Caco-2 (cell line): ENCODE measurements around the gene KLK7. TPM values are rescaled to one million over a fixed set of nuclear protein-coding genes. Genes with fewer than 3 reads are reported as not detected.

Experiments used
- BruUV-seq: library from RNA; stranded (reverse); fragments of 400-500 nt; replicated peaks from 2 replicates; lab custom pipeline; 2021; lab: Mats Ljungman, UMichigan
- CTCF ChIA-PET: fragments of 300-600 bp; sonication (Branson Sonifier 250); formaldehyde crosslinking; loops from one replicate; lab custom pipeline; 2022; ENCODE audit warnings: antibody characterized with exemption; lab: Charles Lee
- POLR2A ChIA-PET: fragments of 300-600 bp; sonication (Branson Sonifier 250); formaldehyde crosslinking; loops from one replicate; lab custom pipeline; 2022; ENCODE audit warnings: antibody characterized with exemption; lab: Charles Lee
- DNase-seq, 2 experiments: peaks; one replicate each; pipeline versions ENCODE4 v3.0.0 to v3.0.0-alpha.2; 2020 to 2022
- H3K27me3 ChIP-seq: replicated peaks from 2 replicates; pipeline ENCODE4 v1.6.0; 2011; ENCODE audit warnings: low read length; ENCODE audit not compliant: control insufficient read depth, insufficient read depth
- H3K36me3 ChIP-seq: 2 replicates; pipeline ENCODE4 v1.5.1; 2011; ENCODE audit warnings: low read length; ENCODE audit not compliant: control insufficient read depth, insufficient read depth
- H3K4me1 ChIP-seq: fragments of 250-450 bp; sonication (Bioruptor Pico); 2 replicates; pipeline ENCODE4 v1.5.1; 2020; ENCODE audit warnings: mild to moderate bottlenecking
- H3K4me3 ChIP-seq: 2 replicates; pipeline ENCODE4 v1.5.1; 2011; ENCODE audit warnings: low read depth, mild to moderate bottlenecking, control low read depth, low read length
- H3K9me3 ChIP-seq: fragments of 250-450 bp; sonication (Bioruptor Pico); 2 replicates; pipeline ENCODE4 v1.5.1; 2020; ENCODE audit warnings: mild to moderate bottlenecking, moderate library complexity
- H3K27ac Mint-ChIP-seq: one replicate; pipeline ENCODE4 v1.8.0; 2022; ENCODE audit warnings: mixed read lengths; ENCODE audit not compliant: unreplicated experiment
- H3K27me3 Mint-ChIP-seq: one replicate; pipeline ENCODE4 v1.8.0; 2022; ENCODE audit warnings: mixed read lengths; ENCODE audit not compliant: insufficient read depth, unreplicated experiment
- H3K36me3 Mint-ChIP-seq: one replicate; pipeline ENCODE4 v1.8.0; 2022; ENCODE audit warnings: mild to moderate bottlenecking, mixed read lengths; ENCODE audit not compliant: insufficient read depth, unreplicated experiment
- H3K4me1 Mint-ChIP-seq: one replicate; pipeline ENCODE4 v1.8.0; 2022; ENCODE audit warnings: low read depth, mixed read lengths; ENCODE audit not compliant: unreplicated experiment
- H3K4me3 Mint-ChIP-seq: one replicate; pipeline ENCODE4 v1.8.0; 2022; ENCODE audit warnings: mild to moderate bottlenecking, moderate library complexity, mixed read lengths; ENCODE audit not compliant: unreplicated experiment
- H3K9me3 Mint-ChIP-seq: one replicate; pipeline ENCODE4 v1.8.0; 2022; ENCODE audit warnings: mixed read lengths; ENCODE audit not compliant: unreplicated experiment
- intact Hi-C: fragments of 100-400 bp; cut with micrococcal nuclease; formaldehyde crosslinking; loops from one replicate; pipeline ENCODE4 v1.10.0; 2022; ENCODE audit not compliant: unreplicated experiment
- total RNA-seq: library from RNA; stranded (reverse); gene quantifications from 2 replicates; pipeline ENCODE4 v1.2.3, GENCODE V29; 2022
- TF ChIP-seq, protein P1 (sequence below), 2 experiments: fragments of 200-600 bp in 1 of 2; IDR thresholded peaks; 1 replicate in 1 of 2; 2 replicates in 1 of 2; pipeline versions ENCODE4 v1.5.1 to v1.8.0; 2011 to 2022; ENCODE audit warnings: antibody characterized with exemption in 1 of 2, control low read depth in 1 of 2, inconsistent platforms in 1 of 2, low read depth in 1 of 2, low read length in 1 of 2, mild to moderate bottlenecking in 1 of 2, moderate library complexity in 1 of 2; ENCODE audit not compliant: insufficient read depth in 1 of 2, severe bottlenecking in 1 of 2, unreplicated experiment in 1 of 2

KLK7 gene
- total RNA-seq, 1 experiment from 2014 or later: not detected

DNA sequence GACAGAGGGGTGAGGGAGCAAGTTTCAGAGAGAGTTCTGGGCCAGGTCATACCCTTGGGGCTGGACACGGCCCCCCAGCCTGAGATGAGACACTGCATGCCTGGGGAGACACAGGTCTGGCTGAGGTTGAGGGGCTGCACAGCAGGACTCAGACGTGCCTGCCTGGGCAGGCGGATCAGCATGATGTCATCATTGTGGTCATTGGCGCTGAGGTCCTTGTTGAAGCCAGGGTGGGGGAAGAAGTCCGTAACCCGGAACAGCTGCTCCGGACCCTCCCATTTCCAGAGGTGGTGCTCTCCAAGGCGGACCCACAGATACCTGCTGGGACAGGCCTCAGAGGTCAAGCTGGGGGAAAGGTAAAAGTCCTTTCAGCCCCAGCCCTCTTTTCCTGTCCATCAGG, 22.7 kb upstream of the KLK7 start:
- H3K36me3 ChIP-seq: no peaks in the 10 kb centered on the region
- TF ChIP-seq, protein P1, sequence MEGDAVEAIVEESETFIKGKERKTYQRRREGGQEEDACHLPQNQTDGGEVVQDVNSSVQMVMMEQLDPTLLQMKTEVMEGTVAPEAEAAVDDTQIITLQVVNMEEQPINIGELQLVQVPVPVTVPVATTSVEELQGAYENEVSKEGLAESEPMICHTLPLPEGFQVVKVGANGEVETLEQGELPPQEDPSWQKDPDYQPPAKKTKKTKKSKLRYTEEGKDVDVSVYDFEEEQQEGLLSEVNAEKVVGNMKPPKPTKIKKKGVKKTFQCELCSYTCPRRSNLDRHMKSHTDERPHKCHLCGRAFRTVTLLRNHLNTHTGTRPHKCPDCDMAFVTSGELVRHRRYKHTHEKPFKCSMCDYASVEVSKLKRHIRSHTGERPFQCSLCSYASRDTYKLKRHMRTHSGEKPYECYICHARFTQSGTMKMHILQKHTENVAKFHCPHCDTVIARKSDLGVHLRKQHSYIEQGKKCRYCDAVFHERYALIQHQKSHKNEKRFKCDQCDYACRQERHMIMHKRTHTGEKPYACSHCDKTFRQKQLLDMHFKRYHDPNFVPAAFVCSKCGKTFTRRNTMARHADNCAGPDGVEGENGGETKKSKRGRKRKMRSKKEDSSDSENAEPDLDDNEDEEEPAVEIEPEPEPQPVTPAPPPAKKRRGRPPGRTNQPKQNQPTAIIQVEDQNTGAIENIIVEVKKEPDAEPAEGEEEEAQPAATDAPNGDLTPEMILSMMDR (IDR thresholded peaks at IDR 0.05; ENCODE audit: insufficient read depth in 1 of 2, low read depth in 1 of 2, low read length in 1 of 2, severe bottlenecking in 1 of 2, unreplicated experiment in 1 of 2): no peak
- no peaks in the 10 kb centered on the region; the same call in 1 of the 2 replicates for H3K27me3 ChIP-seq
- Mint-ChIP-seq H3K4me3 (no peak overlapping the region), H3K36me3 (no peaks in the 10 kb centered on the region), H3K27ac (no peak overlapping the region), H3K9me3 (no peaks in the 10 kb centered on the region), H3K4me1 (no peaks in the 10 kb centered on the region), H3K27me3 (peaks cover 27% of the 10 kb centered on the region)
- ChIA-PET CTCF (no interaction called here), POLR2A (no interaction called here)
- no peak for DNase-seq
- intact Hi-C loops: no loop called here
- no peak overlapping the region for H3K4me3 ChIP-seq
- H3K9me3 ChIP-seq: no peaks in the 10 kb centered on the region
- BruUV-seq: no TSS peak
- no peaks in the 10 kb centered on the region for H3K4me1 ChIP-seq

DNA sequence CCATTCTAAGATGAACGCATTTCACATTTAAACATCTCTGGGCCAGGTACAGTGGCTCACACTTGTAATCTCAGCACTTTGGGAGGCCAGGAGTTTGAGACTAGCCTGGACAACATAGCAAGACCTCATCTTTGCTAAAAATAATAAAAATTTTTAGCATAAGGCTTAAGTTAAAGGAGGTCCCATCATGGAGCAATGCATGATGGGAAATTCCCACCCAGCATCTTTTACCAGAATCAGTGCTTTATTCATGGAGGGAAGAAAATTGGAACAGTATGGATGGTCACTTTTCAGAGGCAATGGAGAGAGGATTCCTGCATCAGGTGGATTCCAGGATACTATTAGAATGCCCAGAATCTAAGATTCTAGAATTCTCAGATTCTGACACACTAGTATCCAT, 21.5 kb upstream of the KLK7 start:
- no peak for DNase-seq
- TF ChIP-seq, protein P1 (IDR thresholded peaks at IDR 0.05; ENCODE audit: insufficient read depth in 1 of 2, low read depth in 1 of 2, low read length in 1 of 2, severe bottlenecking in 1 of 2, unreplicated experiment in 1 of 2): no peak
- Mint-ChIP-seq H3K27me3 (peaks cover 21% of the 10 kb centered on the region), H3K9me3 (no peaks in the 10 kb centered on the region), H3K27ac (no peak overlapping the region), H3K4me1 (no peaks in the 10 kb centered on the region), H3K36me3 (no peaks in the 10 kb centered on the region), H3K4me3 (no peak overlapping the region)
- no peaks in the 10 kb centered on the region for H3K9me3 ChIP-seq
- H3K36me3 ChIP-seq: no peaks in the 10 kb centered on the region
- no peak overlapping the region for H3K4me3 ChIP-seq
- no TSS peak for BruUV-seq
- no peaks in the 10 kb centered on the region for H3K4me1 ChIP-seq
- ChIA-PET POLR2A (no interaction called here), CTCF (no interaction called here)
- no peaks in the 10 kb centered on the region for H3K27me3 ChIP-seq
- intact Hi-C loops: no loop called here

DNA sequence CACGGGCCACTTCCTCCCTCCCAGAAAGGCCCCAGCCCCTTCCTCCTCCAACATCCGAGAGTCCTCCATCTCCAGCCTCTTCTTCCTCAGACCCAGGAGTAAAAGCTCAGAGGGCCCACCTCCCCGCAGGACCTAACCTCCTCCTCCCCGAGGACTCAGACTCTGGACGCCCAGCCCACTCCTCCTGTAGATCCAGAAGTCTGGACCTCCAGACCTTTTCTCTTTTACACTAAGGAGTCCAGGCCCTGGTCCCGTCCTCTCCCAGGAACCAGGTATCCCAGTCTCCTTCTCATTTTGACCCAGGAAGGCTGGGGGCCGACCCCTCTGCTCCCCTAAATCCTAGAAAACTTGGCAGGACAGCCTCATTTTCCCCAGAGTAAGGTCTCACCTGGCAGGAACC, 19.6 kb upstream of the KLK7 start:
- no peak overlapping the region for H3K4me3 ChIP-seq
- CTCF ChIA-PET: no interaction called here
- no peaks in the 10 kb centered on the region for H3K27me3 ChIP-seq
- Mint-ChIP-seq H3K4me3 (no peak overlapping the region), H3K27ac (no peak overlapping the region), H3K27me3 (peaks cover 13% of the 10 kb centered on the region), H3K36me3 (no peaks in the 10 kb centered on the region), H3K4me1 (no peaks in the 10 kb centered on the region), H3K9me3 (no peaks in the 10 kb centered on the region)
- H3K4me1 ChIP-seq: no peaks in the 10 kb centered on the region
- no peaks in the 10 kb centered on the region for H3K36me3 ChIP-seq
- BruUV-seq: no TSS peak
- POLR2A ChIA-PET: no interaction called here
- intact Hi-C loops: no loop called here
- TF ChIP-seq, protein P1 (IDR thresholded peaks at IDR 0.05; ENCODE audit: insufficient read depth in 1 of 2, low read depth in 1 of 2, low read length in 1 of 2, severe bottlenecking in 1 of 2, unreplicated experiment in 1 of 2): no peak
- H3K9me3 ChIP-seq: no peaks in the 10 kb centered on the region
- DNase-seq: no peak
